ENCODE results near the gene SURF1. TPM values are rescaled to one million over a fixed set of nuclear protein-coding genes. Genes with fewer than 3 reads are reported as not detected.

The SURF1 gene
- total RNA-seq, 1 experiment from 2014 or later: 47.9 TPM

DNA sequence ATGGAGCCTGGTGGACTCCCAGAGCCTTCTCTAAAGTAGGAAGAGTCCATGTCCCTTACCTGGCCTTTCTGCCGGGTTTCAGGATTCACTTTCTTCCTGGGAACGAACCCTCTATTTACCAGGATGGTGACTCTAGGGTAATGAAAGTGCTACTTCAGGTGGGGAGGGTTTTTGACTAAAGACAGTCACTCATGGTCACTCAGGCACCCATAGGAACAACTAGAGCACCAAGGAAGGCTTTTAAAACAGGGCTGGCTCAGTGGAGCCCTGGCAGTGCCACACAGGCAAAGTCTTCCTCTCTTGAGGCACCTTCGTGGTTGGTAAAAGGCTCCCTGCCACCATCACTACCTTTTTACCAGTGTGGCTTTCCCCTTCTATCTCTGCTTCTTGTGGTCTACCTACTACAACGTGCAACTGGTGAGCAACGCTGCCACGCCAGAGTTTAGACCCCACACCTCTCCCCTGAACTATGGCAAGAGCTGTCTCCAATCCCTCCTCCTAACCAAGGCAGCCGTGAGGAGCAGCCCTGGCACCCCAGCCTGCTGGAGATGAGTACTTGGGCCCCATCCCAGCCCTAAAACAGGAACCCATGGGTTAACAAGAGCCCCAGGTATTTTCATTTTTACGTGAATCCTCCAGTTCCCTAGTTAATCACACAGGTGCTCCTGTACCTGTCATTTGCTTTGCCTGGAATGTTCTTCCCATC lies 3.5 kb downstream of the SURF1 start:
- intact Hi-C loops (cut with micrococcal nuclease; ENCODE audit: unreplicated experiment): no loop called here
- H3K27ac Mint-ChIP-seq (ENCODE audit: unreplicated experiment): no peak overlapping the region
- no TSS peak for BruUV-seq (replicated peaks)

DNA sequence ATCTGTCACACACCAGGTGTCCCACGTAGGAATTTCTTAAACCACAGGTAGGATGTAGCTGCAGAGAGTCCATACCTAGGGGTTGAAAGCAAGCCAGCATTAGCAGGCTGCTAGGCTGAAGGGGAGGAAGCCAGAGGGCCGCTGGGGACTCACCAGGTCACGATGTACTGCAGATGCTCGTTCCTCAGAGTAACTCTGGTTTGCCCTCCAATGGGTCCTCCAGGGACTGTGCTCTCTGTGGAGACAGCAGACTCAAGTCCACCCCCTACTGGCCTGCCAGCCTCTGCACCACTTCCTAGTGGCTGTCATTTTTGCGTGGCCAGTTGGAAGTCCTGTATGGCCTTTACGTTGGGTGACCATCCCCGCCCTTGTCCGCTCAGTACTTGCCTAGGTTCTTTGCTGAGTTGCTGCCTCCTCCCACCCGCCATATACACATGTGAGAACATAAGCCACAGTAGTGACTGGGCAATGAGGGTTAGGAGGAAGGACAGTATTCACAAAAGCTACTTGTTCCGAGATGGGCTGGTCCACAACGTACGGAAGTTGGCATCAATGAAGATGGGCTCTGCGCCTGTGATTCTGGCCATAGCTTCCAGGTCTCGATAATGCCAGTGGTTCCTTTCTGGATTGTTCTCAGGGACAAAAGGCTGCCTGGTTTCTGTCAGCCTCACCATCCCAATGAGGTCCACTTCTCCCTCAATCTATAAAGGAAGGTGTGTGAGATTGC lies 4.2 kb downstream of the SURF1 start:
- peak; percentile 44 for TF ChIP-seq CTCF (IDR thresholded peaks at IDR 0.05; ENCODE audit: unreplicated experiment)
- Mint-ChIP-seq H3K9me3 (ENCODE audit: low read depth, unreplicated experiment) (no peaks in the 10 kb centered on the region), H3K27me3 (ENCODE audit: unreplicated experiment) (no peaks in the 10 kb centered on the region), H3K36me3 (ENCODE audit: insufficient read depth, unreplicated experiment) (peaks cover 82% of the 10 kb centered on the region), H3K4me3 (ENCODE audit: low read depth, unreplicated experiment) (no peak overlapping the region), H3K27ac (ENCODE audit: unreplicated experiment) (no peak overlapping the region), H3K4me1 (ENCODE audit: low read depth, unreplicated experiment) (peaks cover 14% of the 10 kb centered on the region)
- DNase-seq: peak; percentile 69
- intact Hi-C loops (cut with micrococcal nuclease; ENCODE audit: unreplicated experiment): no loop called here
- CTCF ChIA-PET: interaction anchor here (0.6 kb wide), 1 partner anchor 112 kb away, joined by 3 read pairs; no protein-coding TSS in a partner anchor
- TSS peak; percentile 5 for BruUV-seq (replicated peaks)

More for the DNA sequence above, 3.5 kb downstream of the SURF1 start:
- CTCF ChIA-PET: no interaction called here
- no peaks in the 10 kb centered on the region for H3K27me3 Mint-ChIP-seq (ENCODE audit: unreplicated experiment)
- no peak for TF ChIP-seq CTCF (IDR thresholded peaks at IDR 0.05; ENCODE audit: unreplicated experiment)
- DNase-seq: no peak
- peaks cover 16% of the 10 kb centered on the region for H3K4me1 Mint-ChIP-seq (ENCODE audit: low read depth, unreplicated experiment)
- no peak overlapping the region for H3K4me3 Mint-ChIP-seq (ENCODE audit: low read depth, unreplicated experiment)
- H3K36me3 Mint-ChIP-seq (ENCODE audit: insufficient read depth, unreplicated experiment): peaks cover 78% of the 10 kb centered on the region
- no peaks in the 10 kb centered on the region for H3K9me3 Mint-ChIP-seq (ENCODE audit: low read depth, unreplicated experiment)

GRCh38 chr9:133351526-133351907 lies 4.8 kb downstream of the SURF1 start:
- Mint-ChIP-seq H3K4me1 (ENCODE audit: low read depth, unreplicated experiment) (peaks cover 14% of the 10 kb centered on the region), H3K27ac (ENCODE audit: unreplicated experiment) (no peak overlapping the region), H3K36me3 (ENCODE audit: insufficient read depth, unreplicated experiment) (peaks cover 82% of the 10 kb centered on the region), H3K4me3 (ENCODE audit: low read depth, unreplicated experiment) (no peak overlapping the region), H3K27me3 (ENCODE audit: unreplicated experiment) (no peaks in the 10 kb centered on the region), H3K9me3 (ENCODE audit: low read depth, unreplicated experiment) (no peaks in the 10 kb centered on the region)
- DNase-seq: no peak
- TF ChIP-seq CTCF (IDR thresholded peaks at IDR 0.05; ENCODE audit: unreplicated experiment): no peak
- no TSS peak for BruUV-seq (replicated peaks)
- CTCF ChIA-PET: interaction anchor here (0.6 kb wide), 1 partner anchor 111 kb away, joined by 3 read pairs; no protein-coding TSS in a partner anchor
- intact Hi-C loops (cut with micrococcal nuclease; ENCODE audit: unreplicated experiment): no loop called here

DNA sequence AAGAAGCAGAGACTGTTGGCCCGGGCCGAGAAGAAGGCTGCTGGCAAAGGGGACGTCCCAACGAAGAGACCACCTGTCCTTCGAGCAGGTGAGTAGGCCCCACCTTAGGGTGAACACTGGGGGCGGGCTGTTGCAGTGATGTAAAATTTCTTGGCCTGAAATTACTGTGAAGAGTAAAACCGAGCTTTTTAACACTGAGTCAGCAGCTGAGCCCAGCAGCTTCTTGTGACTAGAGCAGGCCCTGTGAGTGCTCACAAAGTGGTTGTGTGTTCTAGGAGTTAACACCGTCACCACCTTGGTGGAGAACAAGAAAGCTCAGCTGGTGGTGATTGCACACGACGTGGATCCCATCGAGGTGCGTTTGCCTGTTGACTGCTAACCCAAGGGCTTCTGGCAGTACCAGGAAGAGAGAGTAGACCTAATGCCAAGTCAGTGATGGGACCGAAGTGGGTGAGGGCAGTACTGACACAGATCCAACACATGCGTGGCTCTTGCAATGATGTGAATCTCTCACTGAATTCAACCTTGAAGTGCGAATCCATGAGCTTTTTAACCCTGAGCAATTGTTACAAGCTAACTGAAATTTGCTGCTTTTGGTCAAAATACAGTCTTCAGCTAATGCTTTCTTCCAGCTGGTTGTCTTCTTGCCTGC lies 6.2 kb downstream of the SURF1 start:
- Mint-ChIP-seq H3K9me3 (ENCODE audit: low read depth, unreplicated experiment) (no peaks in the 10 kb centered on the region), H3K4me1 (ENCODE audit: low read depth, unreplicated experiment) (peaks cover 14% of the 10 kb centered on the region), H3K36me3 (ENCODE audit: insufficient read depth, unreplicated experiment) (peaks cover 73% of the 10 kb centered on the region), H3K4me3 (ENCODE audit: low read depth, unreplicated experiment) (peak overlapping the region; percentile 82), H3K27me3 (ENCODE audit: unreplicated experiment) (no peaks in the 10 kb centered on the region), H3K27ac (ENCODE audit: unreplicated experiment) (no peak overlapping the region)
- CTCF ChIA-PET: interaction anchor here (0.6 kb wide), 1 partner anchor 165 kb away, joined by 5 read pairs; no protein-coding TSS in a partner anchor
- DNase-seq: no peak
- no peak for TF ChIP-seq CTCF (IDR thresholded peaks at IDR 0.05; ENCODE audit: unreplicated experiment)
- no TSS peak for BruUV-seq (replicated peaks)
- intact Hi-C loops (cut with micrococcal nuclease; ENCODE audit: unreplicated experiment): loop anchor here (10.0 kb wide), 1 partner anchor 55 kb away; no protein-coding TSS in a partner anchor

Measured in Calu3 (cell line).